ENCODE results near the gene TRIM34. TPM values are rescaled to one million over a fixed set of nuclear protein-coding genes. Genes with fewer than 3 reads are reported as not detected.

Gene TRIM34
- total and polyA plus RNA-seq, 2 of the 8 experiments (the other 6 are each of a cell fraction or from before 2014, with no cell fraction given) = 0.76 to 5.8 TPM

DNA sequence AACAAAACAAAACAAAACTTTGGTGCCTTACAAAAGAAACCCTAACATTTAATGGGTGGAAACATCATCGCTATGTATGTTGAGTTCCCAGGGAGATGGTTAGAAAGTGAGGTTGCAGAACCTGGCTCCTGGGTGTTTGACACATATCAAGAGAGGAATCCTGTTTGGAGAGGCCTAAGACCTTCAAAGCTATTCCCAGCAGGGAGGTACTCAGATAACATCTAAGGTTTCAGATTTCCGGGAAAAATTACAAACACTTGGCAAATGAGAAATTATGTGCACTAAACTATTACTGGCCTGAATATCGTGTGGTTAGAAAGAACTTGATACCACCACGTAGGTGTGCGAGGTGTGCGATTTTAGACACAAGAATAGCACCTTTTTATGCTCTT is 41.6 kb downstream of the TRIM34 start:
- no peak overlapping the region for H2AFZ ChIP-seq (ENCODE audit: low read length)
- H3K27me3 ChIP-seq (replicated peaks in 1 of 4; ENCODE audit: control insufficient read depth in 3 of 4, extremely low read depth in 1 of 4, insufficient read depth in 3 of 4, low read length in 3 of 4) = no peaks in the 10 kb centered on the region
- H2BK20ac ChIP-seq (ENCODE audit: low read length) = no peak overlapping the region
- WGBS, 2 experiments (ENCODE audit: extremely low coverage in 1 of 2, insufficient coverage in 1 of 2, insufficient read length in 1 of 2, insufficient replicate concordance in 2 of 2, low coverage in 1 of 2, low lambda C conversion rate in 2 of 2, missing lambda C conversion rate in 1 of 2) = 95% methylated on average over 6 of the region's 6 CpGs; no CpG with 5 or more reads in 1 of the 2 experiments
- no peak overlapping the region for H3K4ac ChIP-seq (replicated peaks; ENCODE audit: insufficient read length, low read depth, low read length)
- no peak overlapping the region for H3K18ac ChIP-seq (ENCODE audit: extremely low read depth, low read length)
- H3K4me3 ChIP-seq (ENCODE audit: extremely low read depth in 1 of 4, insufficient read depth in 2 of 4, low read depth in 3 of 4, low read length in 4 of 4) = no peak overlapping the region
- CTCF ChIA-PET (ENCODE audit: partially characterized antibody) = no interaction called here
- H4K91ac ChIP-seq (replicated peaks; ENCODE audit: insufficient read length, low read length) = no peak overlapping the region
- H3K79me2 ChIP-seq (ENCODE audit: control insufficient read depth in 1 of 2, insufficient read depth in 2 of 2, low read length in 2 of 2) = no peaks in the 10 kb centered on the region
- H2AK5ac ChIP-seq (ENCODE audit: low read depth, low read length) = no peak overlapping the region
- H3K36me3 ChIP-seq (ENCODE audit: control insufficient read depth in 2 of 4, insufficient read depth in 4 of 4, low read length in 3 of 4) = peaks cover 0 to 25% (median 9%) of the 10 kb centered on the region in 4 experiments; a peak in 4 of 8 replicates
- no peak overlapping the region for H2BK15ac ChIP-seq (ENCODE audit: low read length)
- H2BK5ac ChIP-seq (ENCODE audit: low read depth, low read length) = no peak overlapping the region
- TF ChIP-seq JUN (IDR thresholded peaks at IDR 0.05; ENCODE audit: low read depth, low read length) = no peak
- no peak for TF ChIP-seq TEAD4 (IDR thresholded peaks at IDR 0.05; ENCODE audit: low read depth, low read length)
- TF ChIP-seq EZH2 (IDR thresholded peaks at IDR 0.05; ENCODE audit: low read depth, low read length, severe bottlenecking) = no peak
- TF ChIP-seq CTBP2 (IDR thresholded peaks at IDR 0.05; ENCODE audit: borderline replicate concordance, insufficient read depth, insufficient read length, low read length) = no peak
- no peak for TF ChIP-seq NANOG (IDR thresholded peaks at IDR 0.05; ENCODE audit: insufficient read depth, low read depth, low read length, poor library complexity, severe bottlenecking)
- TF ChIP-seq POLR2AphosphoS5 (IDR thresholded peaks at IDR 0.05; ENCODE audit: low read depth, low read length) = no peak
- no peak for TF ChIP-seq KDM1A (IDR thresholded peaks at IDR 0.05; ENCODE audit: borderline replicate concordance, low read length)
- TF ChIP-seq, protein P1, sequence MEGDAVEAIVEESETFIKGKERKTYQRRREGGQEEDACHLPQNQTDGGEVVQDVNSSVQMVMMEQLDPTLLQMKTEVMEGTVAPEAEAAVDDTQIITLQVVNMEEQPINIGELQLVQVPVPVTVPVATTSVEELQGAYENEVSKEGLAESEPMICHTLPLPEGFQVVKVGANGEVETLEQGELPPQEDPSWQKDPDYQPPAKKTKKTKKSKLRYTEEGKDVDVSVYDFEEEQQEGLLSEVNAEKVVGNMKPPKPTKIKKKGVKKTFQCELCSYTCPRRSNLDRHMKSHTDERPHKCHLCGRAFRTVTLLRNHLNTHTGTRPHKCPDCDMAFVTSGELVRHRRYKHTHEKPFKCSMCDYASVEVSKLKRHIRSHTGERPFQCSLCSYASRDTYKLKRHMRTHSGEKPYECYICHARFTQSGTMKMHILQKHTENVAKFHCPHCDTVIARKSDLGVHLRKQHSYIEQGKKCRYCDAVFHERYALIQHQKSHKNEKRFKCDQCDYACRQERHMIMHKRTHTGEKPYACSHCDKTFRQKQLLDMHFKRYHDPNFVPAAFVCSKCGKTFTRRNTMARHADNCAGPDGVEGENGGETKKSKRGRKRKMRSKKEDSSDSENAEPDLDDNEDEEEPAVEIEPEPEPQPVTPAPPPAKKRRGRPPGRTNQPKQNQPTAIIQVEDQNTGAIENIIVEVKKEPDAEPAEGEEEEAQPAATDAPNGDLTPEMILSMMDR (IDR thresholded peaks at IDR 0.05; ENCODE audit: control extremely low read depth in 1 of 3, insufficient read depth in 1 of 3, low read depth in 1 of 3, low read length in 3 of 3) = no peak
- no peak for TF ChIP-seq SRF (IDR thresholded peaks at IDR 0.05; ENCODE audit: low read depth, low read length)
- no peak for TF ChIP-seq BCL11A (IDR thresholded peaks at IDR 0.05; ENCODE audit: low read depth in 2 of 2, low read length in 2 of 2)
- no peak overlapping the region for H3K9ac ChIP-seq (replicated peaks in 1 of 4; ENCODE audit: extremely low read depth in 1 of 4, low read depth in 3 of 4, low read length in 3 of 4)
- no peaks in the 10 kb centered on the region for H3K4me1 ChIP-seq (replicated peaks in 1 of 4; ENCODE audit: control insufficient read depth in 3 of 4, insufficient read depth in 4 of 4, low read length in 3 of 4)
- no peak overlapping the region for H4K8ac ChIP-seq (ENCODE audit: extremely low read depth, insufficient read depth, low read length)
- no peak overlapping the region for H3K14ac ChIP-seq (ENCODE audit: insufficient read length)
- DNase-seq (ENCODE audit: low read depth in 1 of 2, low spot score in 2 of 2) = no peak
- H4K20me1 ChIP-seq (replicated peaks in 1 of 2; ENCODE audit: control insufficient read depth in 1 of 2, insufficient read depth in 2 of 2, low read length in 2 of 2) = no peaks in the 10 kb centered on the region
- H4K5ac ChIP-seq (ENCODE audit: insufficient read length, low read depth, low read length) = no peak overlapping the region
- no peak overlapping the region for H3K23ac ChIP-seq (ENCODE audit: insufficient read length)
- H3K9me3 ChIP-seq (ENCODE audit: insufficient read depth in 2 of 2, low read depth in 1 of 2, low read length in 1 of 2) = no peaks in the 10 kb centered on the region
- no peaks in the 10 kb centered on the region for H3K23me2 ChIP-seq (ENCODE audit: low read depth, low read length)
- H2BK12ac ChIP-seq (ENCODE audit: low read depth, low read length) = no peak overlapping the region
- no peak overlapping the region for H3K4me2 ChIP-seq (ENCODE audit: insufficient read depth in 1 of 2, low read depth in 2 of 2, low read length in 2 of 2)
- H2BK120ac ChIP-seq (replicated peaks; ENCODE audit: low read depth, low read length) = no peak overlapping the region
- FAIRE-seq = no peak
- H3K56ac ChIP-seq (replicated peaks; ENCODE audit: insufficient read length, low read depth, low read length) = no peak overlapping the region
- H3K79me1 ChIP-seq (ENCODE audit: low read depth, low read length) = no peaks in the 10 kb centered on the region
- H3K27ac ChIP-seq (ENCODE audit: low read depth, low read length) = no peak overlapping the region
- POLR2A ChIA-PET (ENCODE audit: partially characterized antibody) = no interaction called here
